Hematopoietic multipotent progenitor cell treated with erythropoietin and hydrocortisone succinate and interleukin-3 and kit ligand, for 17 days (in vitro differentiated cells): ENCODE measurements around the gene EFHD1.
"Not testable (repeated sequence)": the region's sequence is repeated elsewhere in the genome, so short reads cannot be mapped to it uniquely, and the experiment has no call there.

Source experiments
- DNase-seq: peaks from one replicate; pipeline ENCODE4 v3.0.0-alpha.2; 2015; ENCODE audit warnings: low spot score

Gene EFHD1

GRCh38 chr2:232652505-232652851 lies 19.1 kb downstream of the EFHD1 start:
- no peak for DNase-seq

GRCh38 chr2:232653441-232653840 lies 20.0 kb downstream of the EFHD1 start:
- DNase-seq, result no peak

GRCh38 chr2:232655392-232655791 lies 22.0 kb downstream of the EFHD1 start:
- DNase-seq, result no peak

GRCh38 chr2:232658217-232658785 lies 24.9 kb downstream of the EFHD1 start:
- DNase-seq, result no peak

- no peak for DNase-seq
These were observed 26.0 kb downstream of the EFHD1 start for GRCh38 chr2:232659359-232659758.

GRCh38 chr2:232662486-232663260 lies 29.3 kb downstream of the EFHD1 start:
- no peak for DNase-seq

- DNase-seq, result no peak
These were observed 32.8 kb downstream of the EFHD1 start for GRCh38 chr2:232666051-232666805.

GRCh38 chr2:232667989-232668583 lies 34.7 kb downstream of the EFHD1 start:
- DNase-seq, result no peak

GRCh38 chr2:232668805-232669444 lies 35.5 kb downstream of the EFHD1 start:
- DNase-seq, result no peak

GRCh38 chr2:232672588-232672987 lies 39.2 kb downstream of the EFHD1 start:
- no peak for DNase-seq

GRCh38 chr2:232674491-232674890 lies 41.1 kb downstream of the EFHD1 start:
- DNase-seq, result no peak

GRCh38 chr2:232675381-232675780 lies 42.0 kb downstream of the EFHD1 start:
- no peak for DNase-seq

- DNase-seq, result no peak
These were observed 46.6 kb downstream of the EFHD1 start for GRCh38 chr2:232680006-232680405.

GRCh38 chr2:232681527-232681926 lies 48.1 kb downstream of the EFHD1 start:
- DNase-seq, result no peak

- DNase-seq, result no peak
These were observed 50.0 kb downstream of the EFHD1 start for GRCh38 chr2:232683368-232683767.

- not testable (repeated sequence) for DNase-seq
These were observed 52.0 kb downstream of the EFHD1 start for GRCh38 chr2:232685391-232685790.

- no peak for DNase-seq
These were observed 54.2 kb downstream of the EFHD1 start for GRCh38 chr2:232687382-232688160.

GRCh38 chr2:232688201-232688600 lies 54.8 kb downstream of the EFHD1 start:
- DNase-seq, result no peak

- DNase-seq, result no peak
These were observed 55.9 kb downstream of the EFHD1 start for GRCh38 chr2:232689152-232689910.

GRCh38 chr2:232691117-232691516 lies 57.7 kb downstream of the EFHD1 start:
- DNase-seq, result not testable (repeated sequence)

- no peak for DNase-seq
These were observed 59.9 kb downstream of the EFHD1 start for GRCh38 chr2:232693344-232693743.
